GM18498 (cell line): ENCODE data around the gene DHRS9.

ENCODE experiments used
- ATAC-seq: cut with Tn5 transposase; IDR thresholded peaks from one replicate; pipeline ENCODE4 v1.9.1; 2021; ENCODE audit warnings: mild to moderate bottlenecking, moderate library complexity; ENCODE audit not compliant: unreplicated experiment

Gene DHRS9

GRCh38 chr2:169065422-169065821, 3.9 kb upstream of the DHRS9 start:
- ATAC-seq, result no peak

GRCh38 chr2:169065864-169066517, 3.4 kb upstream of the DHRS9 start:
- ATAC-seq, result no peak

GRCh38 chr2:169066897-169067296, 2.5 kb upstream of the DHRS9 start:
- ATAC-seq, result no peak

GRCh38 chr2:169069833-169070232, 470 bp downstream of the DHRS9 start:
- ATAC-seq, result no peak

GRCh38 chr2:169071455-169071854, 2.1 kb downstream of the DHRS9 start:
- ATAC-seq, result no peak

GRCh38 chr2:169072163-169072925, 3.0 kb downstream of the DHRS9 start:
- ATAC-seq, result no peak

GRCh38 chr2:169073211-169073962, 4.0 kb downstream of the DHRS9 start:
- no peak for ATAC-seq

GRCh38 chr2:169073963-169074751, 4.8 kb downstream of the DHRS9 start:
- ATAC-seq, result peak; percentile 60

GRCh38 chr2:169077674-169078240, 8.4 kb downstream of the DHRS9 start:
- ATAC-seq, result no peak

- ATAC-seq, result peak; percentile 90
Measured at GRCh38 chr2:169080250-169081069, 11.1 kb downstream of the DHRS9 start.

- ATAC-seq, result no peak
Measured at GRCh38 chr2:169081551-169081950, 12.2 kb downstream of the DHRS9 start.

- ATAC-seq, result peak; percentile 56
Measured at GRCh38 chr2:169082995-169083394, 13.6 kb downstream of the DHRS9 start.

GRCh38 chr2:169086893-169087467, 17.6 kb downstream of the DHRS9 start:
- no peak for ATAC-seq

- no peak for ATAC-seq
Measured at GRCh38 chr2:169087757-169088379, 18.5 kb downstream of the DHRS9 start.

GRCh38 chr2:169089182-169089581, 19.8 kb downstream of the DHRS9 start:
- ATAC-seq, result no peak

- no peak for ATAC-seq
Measured at GRCh38 chr2:169090133-169090820, 20.9 kb downstream of the DHRS9 start.

GRCh38 chr2:169091256-169091655, 21.9 kb downstream of the DHRS9 start:
- no peak for ATAC-seq

GRCh38 chr2:169091761-169092519, 22.6 kb downstream of the DHRS9 start:
- no peak for ATAC-seq
